Mesenchymal stem cell (in vitro differentiated cells and primary cell): ENCODE data around the gene DHX30.

Experiments used
- DNase-seq: peaks from one replicate; pipeline ENCODE4 v3.0.0-alpha.2; 2013
- H2AFZ ChIP-seq: one replicate; pipeline ENCODE4 v1.6.1; 2013; ENCODE audit warnings: low read depth, mild to moderate bottlenecking, control low read depth, inconsistent platforms, low read length, moderate library complexity
- H2AK5ac ChIP-seq: 2 replicates; pipeline ENCODE4 v1.6.1; 2013; ENCODE audit warnings: low read length, moderate library complexity, mild to moderate bottlenecking, inconsistent platforms; ENCODE audit not compliant: severe bottlenecking
- H2BK120ac ChIP-seq: one replicate; pipeline ENCODE4 v1.6.1; 2013; ENCODE audit warnings: low read depth, mild to moderate bottlenecking, inconsistent platforms, low read length, moderate library complexity
- H2BK12ac ChIP-seq, 2 experiments: one replicate each; pipeline ENCODE4 v1.6.1; 2013; ENCODE audit warnings: inconsistent platforms in 2 of 2, low read length in 2 of 2, mild to moderate bottlenecking in 2 of 2, moderate library complexity in 2 of 2, control low read depth in 1 of 2
- H2BK15ac ChIP-seq: one replicate; pipeline ENCODE4 v1.6.1; 2013; ENCODE audit warnings: mild to moderate bottlenecking, low read depth, inconsistent platforms; ENCODE audit not compliant: poor library complexity, severe bottlenecking
- H2BK5ac ChIP-seq: 2 replicates; pipeline ENCODE4 v1.6.1; 2013; ENCODE audit warnings: low read depth, mild to moderate bottlenecking, low read length, control low read depth, inconsistent platforms; ENCODE audit not compliant: poor library complexity, severe bottlenecking
- H3K14ac ChIP-seq, 2 experiments: one replicate each; pipeline ENCODE4 v1.6.1; 2013; ENCODE audit warnings: inconsistent platforms in 2 of 2, low read length in 2 of 2, control low read depth in 1 of 2, mild to moderate bottlenecking in 1 of 2, moderate library complexity in 1 of 2
- H3K18ac ChIP-seq, 2 experiments: one replicate each; pipeline ENCODE4 v1.6.1; 2013; ENCODE audit warnings: inconsistent platforms in 2 of 2, low read length in 2 of 2, control low read depth in 1 of 2, low read depth in 1 of 2, mild to moderate bottlenecking in 1 of 2
- H3K23ac ChIP-seq, 2 experiments: one replicate each; pipeline ENCODE4 v1.6.1; 2013; ENCODE audit warnings: inconsistent platforms in 2 of 2, low read length in 2 of 2, mild to moderate bottlenecking in 2 of 2, moderate library complexity in 2 of 2, control low read depth in 1 of 2
- H3K27ac ChIP-seq: 2 replicates; pipeline ENCODE4 v1.5.1; 2013; ENCODE audit warnings: mild to moderate bottlenecking, moderate library complexity, low read length, control low read depth, inconsistent platforms; ENCODE audit not compliant: poor library complexity, severe bottlenecking
- H3K27me3 ChIP-seq, 2 experiments: 2 replicates each; pipeline versions ENCODE4 v1.6.1 to v1.7.0; 2013; ENCODE audit warnings: low read length in 2 of 2, mild to moderate bottlenecking in 2 of 2, moderate library complexity in 2 of 2, control low read depth in 1 of 2, inconsistent platforms in 1 of 2; ENCODE audit not compliant: control insufficient read depth in 1 of 2, insufficient read depth in 1 of 2
- H3K36me3 ChIP-seq, 2 experiments: 2 replicates each; pipeline versions ENCODE4 v1.6.1 to v1.7.0; 2013; ENCODE audit warnings: low read length in 2 of 2, control low read depth in 1 of 2, inconsistent platforms in 1 of 2, low read depth in 1 of 2, mild to moderate bottlenecking in 1 of 2; ENCODE audit not compliant: insufficient read depth in 2 of 2, control insufficient read depth in 1 of 2
- H3K4ac ChIP-seq, 2 experiments: one replicate each; pipeline ENCODE4 v1.6.1; 2013; ENCODE audit warnings: inconsistent platforms in 2 of 2, low read length in 2 of 2, mild to moderate bottlenecking in 2 of 2, moderate library complexity in 2 of 2, control low read depth in 1 of 2, low read depth in 1 of 2
- H3K4me1 ChIP-seq: 2 replicates; pipeline ENCODE4 v1.6.1; 2013; ENCODE audit warnings: low read depth, low read length, control low read depth; ENCODE audit not compliant: control insufficient read depth, insufficient read depth
- H3K4me2 ChIP-seq: 2 replicates; pipeline ENCODE4 v1.6.1; 2013; ENCODE audit warnings: low read length, mild to moderate bottlenecking, inconsistent platforms; ENCODE audit not compliant: poor library complexity, severe bottlenecking
- H3K4me3 ChIP-seq, 2 experiments: 2 replicates each; pipeline versions ENCODE4 v1.5.1 to v1.7.0; 2013; ENCODE audit warnings: low read length in 2 of 2, mild to moderate bottlenecking in 2 of 2, control low read depth in 1 of 2, low read depth in 1 of 2; ENCODE audit not compliant: insufficient read depth in 1 of 2
- H3K79me1 ChIP-seq: replicated peaks from 2 replicates; pipeline ENCODE4 v1.6.1; 2013; ENCODE audit warnings: mild to moderate bottlenecking, control low read depth, low read length, inconsistent platforms; ENCODE audit not compliant: poor library complexity, severe bottlenecking
- H3K9ac ChIP-seq: 2 replicates; pipeline ENCODE4 v1.7.0; 2013; ENCODE audit warnings: mild to moderate bottlenecking, low read length, moderate library complexity
- H3K9me3 ChIP-seq: 2 replicates; pipeline ENCODE4 v1.7.0; 2013; ENCODE audit warnings: mild to moderate bottlenecking, low read length; ENCODE audit not compliant: control insufficient read depth
- H4K8ac ChIP-seq: one replicate; pipeline ENCODE4 v1.6.1; 2013; ENCODE audit warnings: inconsistent platforms, mild to moderate bottlenecking, low read length, moderate library complexity
- H4K91ac ChIP-seq: one replicate; pipeline ENCODE4 v1.6.1; 2013; ENCODE audit warnings: mild to moderate bottlenecking, low read length, inconsistent platforms
- WGBS: methylation state at CpG from one replicate; pipeline ENCODE4 v1.1.7; 2013; ENCODE audit warnings: mixed read lengths; 5-methylcytosine and 5-hydroxymethylcytosine counted together

The DHX30 gene

DNA sequence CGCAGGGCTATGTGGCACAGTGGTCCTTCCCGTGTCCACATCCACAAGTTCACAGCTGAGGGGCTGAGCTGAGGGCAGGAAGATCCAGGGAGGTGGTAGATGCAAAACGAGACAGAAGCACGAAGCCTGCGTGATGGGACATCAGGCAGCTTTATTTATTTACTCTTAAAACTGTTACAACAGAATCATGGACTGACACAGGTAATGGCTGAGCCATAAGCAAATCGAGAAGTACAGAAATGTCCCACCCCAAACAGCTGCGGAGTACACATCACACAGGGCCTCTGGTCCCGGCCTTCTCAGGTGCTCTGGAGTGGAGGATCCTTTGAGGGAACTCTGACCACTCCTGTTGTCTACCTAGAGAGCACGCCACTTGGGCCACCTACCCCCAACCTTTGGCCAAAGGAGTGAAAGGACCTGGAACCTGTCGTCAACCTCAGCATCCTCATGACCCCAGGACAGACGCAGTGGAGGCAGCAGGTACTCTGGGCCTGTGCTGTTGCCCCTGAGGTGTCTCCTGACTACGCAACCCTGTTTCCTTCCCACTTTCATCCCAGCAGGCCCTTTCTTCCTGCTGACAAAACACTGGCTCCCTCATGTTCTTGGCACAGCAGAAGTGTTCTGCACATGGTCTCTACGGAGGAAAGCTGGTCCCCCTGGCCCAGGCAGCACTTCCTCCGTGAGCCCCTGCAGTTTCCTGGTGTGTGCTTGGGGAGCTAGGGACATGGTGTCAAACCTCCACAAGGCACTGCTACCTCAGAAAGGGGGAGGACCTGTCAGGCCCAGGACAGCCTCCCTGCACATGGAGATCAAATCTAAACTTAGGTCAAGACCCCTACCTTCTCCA, 47.8 kb downstream of the DHX30 start:
- H2BK12ac ChIP-seq: no peak overlapping the region
- H3K27ac ChIP-seq: no peak overlapping the region
- no peak overlapping the region for H3K18ac ChIP-seq
- H3K23ac ChIP-seq: no peak overlapping the region
- no peak overlapping the region for H3K14ac ChIP-seq
- no peak overlapping the region for H2BK5ac ChIP-seq
- WGBS: 93% methylated on average over 11 of the region's 14 CpGs
- H3K27me3 ChIP-seq: no peaks in the 10 kb centered on the region
- H3K36me3 ChIP-seq: peaks cover 99 to 100% of the 10 kb centered on the region in 2 experiments
- H3K4me2 ChIP-seq: no peak overlapping the region
- H3K9me3 ChIP-seq: no peaks in the 10 kb centered on the region
- no peak overlapping the region for H2AFZ ChIP-seq
- H3K4ac ChIP-seq: no peak overlapping the region
- no peak overlapping the region for H2BK120ac ChIP-seq
- no peak overlapping the region for H4K8ac ChIP-seq
- H3K79me1 ChIP-seq: peaks cover 15% of the 10 kb centered on the region
- H2AK5ac ChIP-seq: no peak overlapping the region
- H3K9ac ChIP-seq: no peak overlapping the region
- H4K91ac ChIP-seq: no peak overlapping the region
- no peaks in the 10 kb centered on the region for H3K4me1 ChIP-seq
- H3K4me3 ChIP-seq: no peak overlapping the region
- DNase-seq: no peak
- H2BK15ac ChIP-seq: no peak overlapping the region

DNA sequence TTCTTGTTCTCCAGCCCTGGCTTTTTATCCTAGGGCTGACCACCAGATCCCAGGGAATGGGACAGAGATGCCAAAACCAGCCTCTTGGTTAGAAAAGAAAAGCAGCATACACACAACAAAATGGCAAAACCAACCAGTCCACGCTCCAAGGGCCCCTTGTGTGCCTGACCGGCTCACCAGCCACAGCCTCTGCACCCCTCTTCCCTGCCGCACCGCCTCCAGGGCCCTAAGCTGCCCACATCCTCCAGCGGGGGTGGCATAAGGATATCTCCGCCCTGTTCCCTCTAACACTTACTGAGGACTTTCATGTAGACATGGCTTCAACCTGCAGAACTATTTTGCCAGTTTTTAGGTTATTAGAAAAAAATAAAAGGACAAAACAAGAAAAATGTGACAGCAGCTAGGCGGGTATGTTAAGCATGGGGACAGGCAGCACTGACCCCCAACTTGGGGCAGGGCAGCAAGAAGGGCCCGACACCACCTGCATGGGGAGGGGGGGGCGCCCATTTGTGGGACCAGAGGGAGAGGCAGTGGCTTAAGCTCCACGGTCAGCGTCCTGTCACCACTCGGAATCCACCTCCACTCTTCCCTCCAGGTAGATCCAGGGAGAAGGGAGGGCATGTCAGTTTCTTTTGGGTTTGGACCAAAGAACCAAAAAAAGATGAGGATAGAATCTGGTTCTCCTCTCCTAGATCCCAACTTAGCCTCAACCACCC, 49.1 kb downstream of the DHX30 start:
- Histone ChIP-seq H2AFZ (no peak overlapping the region), H3K23ac (no peak overlapping the region), H3K4me2 (no peak overlapping the region), H4K8ac (no peak overlapping the region), H3K4me3 (no peak overlapping the region), H2BK120ac (no peak overlapping the region), H3K9ac (no peak overlapping the region), H2BK12ac (no peak overlapping the region), H3K36me3 (peaks cover 97 to 99% of the 10 kb centered on the region in 2 experiments), H3K27ac (no peak overlapping the region), H3K27me3 (no peaks in the 10 kb centered on the region), H3K4ac (no peak overlapping the region), H2AK5ac (no peak overlapping the region), H3K4me1 (no peaks in the 10 kb centered on the region), H3K79me1 (peaks cover 18% of the 10 kb centered on the region), H3K9me3 (no peaks in the 10 kb centered on the region), H3K14ac (no peak overlapping the region), H4K91ac (no peak overlapping the region), H2BK15ac (no peak overlapping the region), H2BK5ac (no peak overlapping the region), H3K18ac (no peak overlapping the region)
- no peak for DNase-seq
- 98% methylated on average over 6 of the region's 12 CpGs for WGBS

DNA sequence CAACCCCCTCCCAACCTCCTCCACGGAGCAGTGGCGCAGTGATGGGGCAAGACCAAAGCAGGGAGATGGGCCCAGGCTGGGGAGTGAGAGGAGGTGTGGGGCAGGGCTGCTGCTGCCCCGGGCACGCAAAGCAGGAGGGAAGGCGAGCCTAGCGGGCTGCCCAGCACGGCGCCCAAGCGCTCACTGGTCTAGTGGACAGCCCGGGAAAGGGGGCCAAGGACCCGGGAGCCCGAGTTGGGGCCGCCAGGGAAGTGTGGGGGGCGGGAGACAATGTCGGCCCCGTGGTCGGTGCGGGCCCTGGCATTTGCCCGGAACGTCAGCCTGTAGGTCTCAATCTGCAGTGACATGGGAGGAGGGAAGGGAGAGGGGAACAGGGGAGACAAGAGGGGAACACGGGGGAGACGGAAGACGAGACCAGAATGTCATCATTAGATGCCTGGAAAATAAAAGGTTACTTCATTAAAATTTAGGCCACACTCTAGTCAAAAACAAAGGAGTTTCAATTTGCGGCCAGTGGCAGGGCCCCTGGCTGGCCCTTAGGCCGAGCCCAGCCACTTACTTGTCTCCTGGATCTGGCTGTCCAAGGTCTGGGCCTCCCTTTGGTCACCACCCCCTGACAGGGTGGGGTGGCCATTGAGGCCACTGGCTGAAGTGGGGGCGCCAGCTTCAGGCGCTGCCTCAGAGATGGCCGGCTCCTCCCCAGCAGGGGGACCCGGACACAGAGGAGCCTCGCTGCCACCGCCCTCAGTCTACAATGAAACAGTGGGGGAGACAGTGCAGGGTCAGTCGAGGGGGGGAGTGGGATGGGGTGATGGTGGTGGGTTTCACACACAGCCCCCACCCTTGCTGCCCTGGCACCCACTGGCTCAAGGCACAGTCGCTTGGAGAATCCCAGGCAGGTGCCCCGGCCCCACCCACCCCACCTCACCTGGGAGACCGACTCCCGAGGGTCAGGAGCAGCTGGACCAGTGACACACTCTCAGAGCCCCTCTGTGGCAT, 50.0 kb downstream of the DHX30 start:
- no peak overlapping the region for H3K4me3 ChIP-seq
- H2BK120ac ChIP-seq: no peak overlapping the region
- H2AFZ ChIP-seq: no peak overlapping the region
- no peak overlapping the region for H3K9ac ChIP-seq
- no peak overlapping the region for H3K23ac ChIP-seq
- WGBS: 96% methylated on average over 29 of the region's 36 CpGs
- H2AK5ac ChIP-seq: no peak overlapping the region
- H3K18ac ChIP-seq: no peak overlapping the region
- H3K14ac ChIP-seq: no peak overlapping the region
- no peak overlapping the region for H3K4me2 ChIP-seq
- H3K27ac ChIP-seq: no peak overlapping the region
- peaks cover 93 to 94% of the 10 kb centered on the region in 2 experiments for H3K36me3 ChIP-seq
- H3K4ac ChIP-seq: no peak overlapping the region
- H3K4me1 ChIP-seq: no peaks in the 10 kb centered on the region
- peaks cover 16% of the 10 kb centered on the region for H3K79me1 ChIP-seq
- no peaks in the 10 kb centered on the region for H3K27me3 ChIP-seq
- H3K9me3 ChIP-seq: no peaks in the 10 kb centered on the region
- no peak overlapping the region for H4K8ac ChIP-seq
- no peak overlapping the region for H2BK12ac ChIP-seq
- DNase-seq: no peak
- no peak overlapping the region for H2BK15ac ChIP-seq
- no peak overlapping the region for H2BK5ac ChIP-seq
- no peak overlapping the region for H4K91ac ChIP-seq
